ENCODE data around the gene TAF1C.

The TAF1C gene

DNA sequence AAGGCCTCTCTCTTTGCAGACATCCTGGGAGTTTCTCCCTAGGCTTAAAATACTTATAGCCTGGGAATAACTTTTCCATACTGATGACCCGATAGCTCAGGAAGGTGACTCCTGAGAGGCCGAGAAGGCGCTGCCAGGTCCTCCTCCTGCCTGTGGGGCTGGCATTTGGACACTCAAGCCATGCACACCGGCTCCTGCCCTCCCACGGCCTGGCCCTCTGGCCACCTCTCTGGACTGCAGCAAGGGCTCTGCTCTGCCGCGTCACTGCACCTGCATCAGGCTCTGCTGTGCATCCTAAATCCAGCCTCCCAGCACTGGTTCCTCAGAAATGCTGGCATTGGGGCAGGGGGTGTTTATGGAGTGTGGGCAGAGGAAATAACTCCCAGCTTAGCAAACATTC is 38.7 kb upstream of the TAF1C start:
- no peak overlapping the region for H3K4me2 ChIP-seq (ENCODE audit: insufficient read depth, low read length)
- H3K9ac ChIP-seq (ENCODE audit: low read depth, low read length), result no peak overlapping the region
- no peak overlapping the region for H2AFZ ChIP-seq (ENCODE audit: low read depth, low read length)
- H3K27me3 ChIP-seq (ENCODE audit: insufficient read depth, low read length, poor library complexity), result peaks cover 7% of the 10 kb centered on the region
- ATAC-seq (ENCODE audit: insufficient read depth, low read depth) (no peak), DNase-seq (no peak)
- no peak overlapping the region for H3K4me3 ChIP-seq (ENCODE audit: low read depth in 1 of 2, low read length in 2 of 2)
- H3K9me3 ChIP-seq (ENCODE audit: insufficient read depth, low read length, severe bottlenecking), result no peaks in the 10 kb centered on the region
- H4K20me1 ChIP-seq (ENCODE audit: insufficient read depth, low read length), result 0 out of 2 replicates have a peak, but pooled peaks cover 5% of the 10 kb centered on the region
- TF ChIP-seq EZH2 (IDR thresholded peaks at IDR 0.05; ENCODE audit: borderline replicate concordance, low read depth, low read length, severe bottlenecking), result no peak
- TF ChIP-seq, protein P1, sequence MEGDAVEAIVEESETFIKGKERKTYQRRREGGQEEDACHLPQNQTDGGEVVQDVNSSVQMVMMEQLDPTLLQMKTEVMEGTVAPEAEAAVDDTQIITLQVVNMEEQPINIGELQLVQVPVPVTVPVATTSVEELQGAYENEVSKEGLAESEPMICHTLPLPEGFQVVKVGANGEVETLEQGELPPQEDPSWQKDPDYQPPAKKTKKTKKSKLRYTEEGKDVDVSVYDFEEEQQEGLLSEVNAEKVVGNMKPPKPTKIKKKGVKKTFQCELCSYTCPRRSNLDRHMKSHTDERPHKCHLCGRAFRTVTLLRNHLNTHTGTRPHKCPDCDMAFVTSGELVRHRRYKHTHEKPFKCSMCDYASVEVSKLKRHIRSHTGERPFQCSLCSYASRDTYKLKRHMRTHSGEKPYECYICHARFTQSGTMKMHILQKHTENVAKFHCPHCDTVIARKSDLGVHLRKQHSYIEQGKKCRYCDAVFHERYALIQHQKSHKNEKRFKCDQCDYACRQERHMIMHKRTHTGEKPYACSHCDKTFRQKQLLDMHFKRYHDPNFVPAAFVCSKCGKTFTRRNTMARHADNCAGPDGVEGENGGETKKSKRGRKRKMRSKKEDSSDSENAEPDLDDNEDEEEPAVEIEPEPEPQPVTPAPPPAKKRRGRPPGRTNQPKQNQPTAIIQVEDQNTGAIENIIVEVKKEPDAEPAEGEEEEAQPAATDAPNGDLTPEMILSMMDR (IDR thresholded peaks at IDR 0.05; ENCODE audit: borderline replicate concordance, extremely low read depth, low read length, poor library complexity, severe bottlenecking), result no peak
- no peaks in the 10 kb centered on the region for H3K79me2 ChIP-seq (ENCODE audit: insufficient read depth, low read length)
- H3K36me3 ChIP-seq (ENCODE audit: insufficient read depth, low read length), result no peaks in the 10 kb centered on the region
- no peak overlapping the region for H3K27ac ChIP-seq (ENCODE audit: low read length)
- no peaks in the 10 kb centered on the region for H3K4me1 ChIP-seq (ENCODE audit: insufficient read depth, low read length)

DNA sequence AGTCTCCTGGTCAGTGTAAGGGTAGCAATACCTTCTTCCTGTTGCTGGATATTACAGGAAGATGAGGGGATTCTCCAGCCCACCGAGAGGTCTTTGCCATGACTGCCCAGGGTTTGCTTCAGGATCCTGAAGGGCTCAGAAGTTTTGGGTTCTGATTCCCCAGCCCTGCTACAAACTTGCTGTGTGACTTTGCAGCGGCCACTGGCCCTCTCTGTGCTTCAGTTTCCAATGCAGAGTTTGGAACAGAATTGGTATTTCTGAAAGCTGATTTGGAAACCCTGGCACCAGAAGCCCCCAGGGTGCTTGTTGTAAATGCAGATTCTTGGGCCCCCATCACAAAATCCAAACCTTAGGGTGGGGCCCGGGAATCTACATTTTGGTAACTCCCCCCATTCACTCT is 38.3 kb upstream of the TAF1C start:
- H3K9me3 ChIP-seq (ENCODE audit: insufficient read depth, low read length, severe bottlenecking), result no peaks in the 10 kb centered on the region
- no peaks in the 10 kb centered on the region for H3K4me1 ChIP-seq (ENCODE audit: insufficient read depth, low read length)
- no peak overlapping the region for H3K27ac ChIP-seq (ENCODE audit: low read length)
- H3K4me2 ChIP-seq (ENCODE audit: insufficient read depth, low read length), result no peak overlapping the region
- no peaks in the 10 kb centered on the region for H3K36me3 ChIP-seq (ENCODE audit: insufficient read depth, low read length)
- H3K27me3 ChIP-seq (ENCODE audit: insufficient read depth, low read length, poor library complexity), result peaks cover 7% of the 10 kb centered on the region
- 0 out of 2 replicates have a peak, but pooled peaks cover 5% of the 10 kb centered on the region for H4K20me1 ChIP-seq (ENCODE audit: insufficient read depth, low read length)
- H3K4me3 ChIP-seq (ENCODE audit: low read depth in 1 of 2, low read length in 2 of 2), result no peak overlapping the region
- no peak for TF ChIP-seq EZH2 (IDR thresholded peaks at IDR 0.05; ENCODE audit: borderline replicate concordance, low read depth, low read length, severe bottlenecking)
- TF ChIP-seq, protein P1 (IDR thresholded peaks at IDR 0.05; ENCODE audit: borderline replicate concordance, extremely low read depth, low read length, poor library complexity, severe bottlenecking), result no peak
- no peak overlapping the region for H3K9ac ChIP-seq (ENCODE audit: low read depth, low read length)
- no peak for DNase-seq
- ATAC-seq (ENCODE audit: insufficient read depth, low read depth), result no peak
- no peak overlapping the region for H2AFZ ChIP-seq (ENCODE audit: low read depth, low read length)
- H3K79me2 ChIP-seq (ENCODE audit: insufficient read depth, low read length), result no peaks in the 10 kb centered on the region

DNA sequence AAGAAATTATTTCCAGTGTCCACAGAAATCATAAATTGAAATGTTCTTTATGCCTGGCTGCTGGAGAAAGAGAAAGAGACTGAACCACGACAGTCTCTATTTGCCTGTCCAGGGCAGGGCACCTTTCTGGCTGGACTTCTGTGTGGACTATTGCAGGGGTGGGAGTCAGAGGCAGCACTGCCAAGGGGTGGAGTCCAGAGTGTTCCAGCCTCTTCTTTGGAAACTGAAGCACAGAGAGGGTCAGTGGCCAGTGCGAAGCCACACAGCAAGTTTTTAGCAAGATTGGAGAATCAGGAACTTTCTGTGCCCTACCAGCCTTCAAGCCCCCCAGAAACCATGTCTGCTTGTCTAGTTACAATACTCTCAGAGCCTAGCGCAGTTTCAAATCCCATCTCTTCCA is 37.7 kb upstream of the TAF1C start:
- H3K9me3 ChIP-seq (ENCODE audit: insufficient read depth, low read length, severe bottlenecking), result no peaks in the 10 kb centered on the region
- peaks cover 7% of the 10 kb centered on the region for H3K27me3 ChIP-seq (ENCODE audit: insufficient read depth, low read length, poor library complexity)
- DNase-seq (no peak), ATAC-seq (ENCODE audit: insufficient read depth, low read depth) (no peak)
- no peaks in the 10 kb centered on the region for H3K4me1 ChIP-seq (ENCODE audit: insufficient read depth, low read length)
- no peak overlapping the region for H3K4me2 ChIP-seq (ENCODE audit: insufficient read depth, low read length)
- no peak overlapping the region for H3K4me3 ChIP-seq (ENCODE audit: low read depth in 1 of 2, low read length in 2 of 2)
- TF ChIP-seq, protein P1 (IDR thresholded peaks at IDR 0.05; ENCODE audit: borderline replicate concordance, extremely low read depth, low read length, poor library complexity, severe bottlenecking), result no peak
- no peak for TF ChIP-seq EZH2 (IDR thresholded peaks at IDR 0.05; ENCODE audit: borderline replicate concordance, low read depth, low read length, severe bottlenecking)
- no peaks in the 10 kb centered on the region for H3K79me2 ChIP-seq (ENCODE audit: insufficient read depth, low read length)
- H2AFZ ChIP-seq (ENCODE audit: low read depth, low read length), result no peak overlapping the region
- H3K9ac ChIP-seq (ENCODE audit: low read depth, low read length), result no peak overlapping the region
- no peak overlapping the region for H3K27ac ChIP-seq (ENCODE audit: low read length)
- 0 out of 2 replicates have a peak, but pooled peaks cover 5% of the 10 kb centered on the region for H4K20me1 ChIP-seq (ENCODE audit: insufficient read depth, low read length)
- H3K36me3 ChIP-seq (ENCODE audit: insufficient read depth, low read length), result no peaks in the 10 kb centered on the region

DNA sequence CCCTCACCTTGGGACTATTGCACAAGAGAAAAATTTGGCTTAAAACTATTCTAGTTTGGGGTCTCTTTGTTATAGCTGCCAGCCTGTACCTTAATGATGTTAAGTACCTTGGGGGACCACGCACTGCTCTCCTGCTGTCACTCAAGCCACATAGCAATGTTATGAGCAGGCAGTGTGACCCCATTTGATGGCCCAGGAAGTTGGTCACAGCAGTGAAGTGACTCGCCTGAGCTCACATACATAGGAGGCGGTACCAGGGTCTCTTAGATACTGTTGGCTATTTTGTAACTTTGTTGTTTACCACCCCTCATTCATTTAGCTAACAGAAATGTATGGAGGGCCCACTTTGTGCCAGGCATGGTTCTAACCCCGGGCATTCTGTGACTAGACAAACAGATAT is 36.6 kb upstream of the TAF1C start:
- Histone ChIP-seq H3K27me3 (ENCODE audit: insufficient read depth, low read length, poor library complexity) (peaks cover 7% of the 10 kb centered on the region), H3K4me1 (ENCODE audit: insufficient read depth, low read length) (no peaks in the 10 kb centered on the region), H3K36me3 (ENCODE audit: insufficient read depth, low read length) (no peaks in the 10 kb centered on the region), H3K27ac (ENCODE audit: low read length) (no peak overlapping the region), H3K4me3 (ENCODE audit: low read depth in 1 of 2, low read length in 2 of 2) (no peak overlapping the region), H2AFZ (ENCODE audit: low read depth, low read length) (no peak overlapping the region), H3K4me2 (ENCODE audit: insufficient read depth, low read length) (no peak overlapping the region), H4K20me1 (ENCODE audit: insufficient read depth, low read length) (0 out of 2 replicates have a peak, but pooled peaks cover 5% of the 10 kb centered on the region), H3K79me2 (ENCODE audit: insufficient read depth, low read length) (no peaks in the 10 kb centered on the region), H3K9me3 (ENCODE audit: insufficient read depth, low read length, severe bottlenecking) (no peaks in the 10 kb centered on the region), H3K9ac (ENCODE audit: low read depth, low read length) (no peak overlapping the region)
- DNase-seq (no peak), ATAC-seq (ENCODE audit: insufficient read depth, low read depth) (no peak)
- TF ChIP-seq EZH2 (IDR thresholded peaks at IDR 0.05; ENCODE audit: borderline replicate concordance, low read depth, low read length, severe bottlenecking), result no peak
- TF ChIP-seq, protein P1 (IDR thresholded peaks at IDR 0.05; ENCODE audit: borderline replicate concordance, extremely low read depth, low read length, poor library complexity, severe bottlenecking), result no peak

Data from DND-41 (cell line).